HG03442 (cell line): Measurements from ENCODE around the gene NTN3.

ENCODE experiments used
- ATAC-seq: cut with Tn5 transposase; IDR thresholded peaks from one replicate; pipeline ENCODE4 v1.9.1; 2021; ENCODE audit warnings: mild to moderate bottlenecking, moderate library complexity; ENCODE audit not compliant: unreplicated experiment

NTN3 gene

GRCh38 chr16:2495041-2495440, 23.9 kb downstream of the NTN3 start:
- ATAC-seq, result no peak

- ATAC-seq, result no peak
Observed at GRCh38 chr16:2496223-2497115, 25.4 kb downstream of the NTN3 start.

GRCh38 chr16:2497116-2497630, 26.1 kb downstream of the NTN3 start:
- ATAC-seq, result no peak

GRCh38 chr16:2497695-2498484, 26.8 kb downstream of the NTN3 start:
- ATAC-seq, result no peak

- no peak for ATAC-seq
Observed at GRCh38 chr16:2498531-2499253, 27.6 kb downstream of the NTN3 start.

- ATAC-seq, result no peak
Observed at GRCh38 chr16:2499454-2499853, 28.4 kb downstream of the NTN3 start.

- ATAC-seq, result no peak
Observed at GRCh38 chr16:2499890-2500429, 28.9 kb downstream of the NTN3 start.

GRCh38 chr16:2500430-2500917, 29.4 kb downstream of the NTN3 start:
- no peak for ATAC-seq

GRCh38 chr16:2500918-2501750, 30.0 kb downstream of the NTN3 start:
- ATAC-seq, result peak; percentile 53

GRCh38 chr16:2501946-2502895, 31.1 kb downstream of the NTN3 start:
- no peak for ATAC-seq

- ATAC-seq, result no peak
Observed at GRCh38 chr16:2505695-2506094, 34.6 kb downstream of the NTN3 start.

GRCh38 chr16:2507052-2507659, 36.1 kb downstream of the NTN3 start:
- ATAC-seq, result no peak

- no peak for ATAC-seq
Observed at GRCh38 chr16:2507665-2508064, 36.6 kb downstream of the NTN3 start.

GRCh38 chr16:2508722-2509400, 37.8 kb downstream of the NTN3 start:
- ATAC-seq, result no peak

- no peak for ATAC-seq
Observed at GRCh38 chr16:2511128-2511800, 40.2 kb downstream of the NTN3 start.

- no peak for ATAC-seq
Observed at GRCh38 chr16:2511996-2512734, 41.1 kb downstream of the NTN3 start.
